ENCODE results near the gene THBD.

The THBD gene

DNA sequence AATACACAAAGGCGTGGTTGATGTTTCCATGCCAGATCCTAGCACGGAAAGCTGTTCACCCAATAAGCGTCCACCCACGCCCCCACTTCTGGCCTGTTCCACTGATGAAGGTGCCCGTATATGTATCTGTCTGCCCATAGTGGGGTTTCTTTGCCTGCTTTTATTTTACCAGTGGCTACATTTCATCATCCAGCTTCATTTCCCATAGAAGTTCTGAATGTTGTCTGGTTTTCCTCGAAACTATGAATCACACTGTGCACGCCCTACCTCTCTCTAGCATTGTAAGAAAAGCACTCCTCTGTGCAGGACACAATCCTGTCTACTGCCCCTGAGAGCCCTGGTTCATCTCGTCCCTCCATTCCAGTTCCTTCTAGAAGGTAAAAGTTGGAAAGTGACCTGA is 45.5 kb upstream of the THBD start:
- no peak overlapping the region for H3K4me3 ChIP-seq (ENCODE audit: low read depth, low read length)
- ChIA-PET CTCF (no interaction called here), POLR2A (no interaction called here)
- DNase-seq (ENCODE audit: low read depth, low spot score): no peak
- TF ChIP-seq, protein P1, sequence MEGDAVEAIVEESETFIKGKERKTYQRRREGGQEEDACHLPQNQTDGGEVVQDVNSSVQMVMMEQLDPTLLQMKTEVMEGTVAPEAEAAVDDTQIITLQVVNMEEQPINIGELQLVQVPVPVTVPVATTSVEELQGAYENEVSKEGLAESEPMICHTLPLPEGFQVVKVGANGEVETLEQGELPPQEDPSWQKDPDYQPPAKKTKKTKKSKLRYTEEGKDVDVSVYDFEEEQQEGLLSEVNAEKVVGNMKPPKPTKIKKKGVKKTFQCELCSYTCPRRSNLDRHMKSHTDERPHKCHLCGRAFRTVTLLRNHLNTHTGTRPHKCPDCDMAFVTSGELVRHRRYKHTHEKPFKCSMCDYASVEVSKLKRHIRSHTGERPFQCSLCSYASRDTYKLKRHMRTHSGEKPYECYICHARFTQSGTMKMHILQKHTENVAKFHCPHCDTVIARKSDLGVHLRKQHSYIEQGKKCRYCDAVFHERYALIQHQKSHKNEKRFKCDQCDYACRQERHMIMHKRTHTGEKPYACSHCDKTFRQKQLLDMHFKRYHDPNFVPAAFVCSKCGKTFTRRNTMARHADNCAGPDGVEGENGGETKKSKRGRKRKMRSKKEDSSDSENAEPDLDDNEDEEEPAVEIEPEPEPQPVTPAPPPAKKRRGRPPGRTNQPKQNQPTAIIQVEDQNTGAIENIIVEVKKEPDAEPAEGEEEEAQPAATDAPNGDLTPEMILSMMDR (IDR thresholded peaks at IDR 0.05; ENCODE audit: insufficient read depth, low read length, missing control alignments): no peak

- TF ChIP-seq, protein P1 (IDR thresholded peaks at IDR 0.05; ENCODE audit: insufficient read depth, low read length, missing control alignments): no peak
- DNase-seq (ENCODE audit: low read depth, low spot score): no peak
- CTCF ChIA-PET: no interaction called here
- no peak overlapping the region for H3K4me3 ChIP-seq (ENCODE audit: low read depth, low read length)
- POLR2A ChIA-PET: no interaction called here
Observed at GRCh38 chr20:23094213-23094896, 44.9 kb upstream of the THBD start.

DNA sequence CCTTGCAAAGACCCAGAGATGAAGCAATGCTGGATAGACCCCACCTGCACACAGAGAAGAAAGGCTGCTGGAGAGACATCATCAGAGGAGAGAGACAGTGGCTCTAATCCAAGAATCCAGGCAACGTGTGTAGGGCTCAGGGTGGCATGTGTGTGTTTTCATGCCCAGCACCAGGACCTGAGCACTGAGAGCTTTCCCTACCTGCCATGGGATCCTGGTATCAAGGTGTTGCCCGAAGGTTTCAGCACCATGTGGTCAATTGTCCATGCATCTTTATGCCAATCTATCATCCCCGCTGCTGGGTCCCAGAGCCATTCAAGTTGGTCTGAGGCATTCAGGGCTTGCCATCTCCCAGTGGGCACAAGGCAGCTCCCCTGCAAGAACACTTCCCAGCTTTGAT is 44.1 kb upstream of the THBD start:
- ChIA-PET POLR2A (no interaction called here), CTCF (no interaction called here)
- TF ChIP-seq, protein P1 (IDR thresholded peaks at IDR 0.05; ENCODE audit: insufficient read depth, low read length, missing control alignments): no peak
- no peak overlapping the region for H3K4me3 ChIP-seq (ENCODE audit: low read depth, low read length)
- no peak for DNase-seq (ENCODE audit: low read depth, low spot score)

GRCh38 chr20:23092861-23093495 is 43.5 kb upstream of the THBD start:
- ChIA-PET CTCF (no interaction called here), POLR2A (no interaction called here)
- TF ChIP-seq, protein P1 (IDR thresholded peaks at IDR 0.05; ENCODE audit: insufficient read depth, low read length, missing control alignments): no peak
- H3K4me3 ChIP-seq (ENCODE audit: low read depth, low read length): no peak overlapping the region
- DNase-seq (ENCODE audit: low read depth, low spot score): no peak

DNA sequence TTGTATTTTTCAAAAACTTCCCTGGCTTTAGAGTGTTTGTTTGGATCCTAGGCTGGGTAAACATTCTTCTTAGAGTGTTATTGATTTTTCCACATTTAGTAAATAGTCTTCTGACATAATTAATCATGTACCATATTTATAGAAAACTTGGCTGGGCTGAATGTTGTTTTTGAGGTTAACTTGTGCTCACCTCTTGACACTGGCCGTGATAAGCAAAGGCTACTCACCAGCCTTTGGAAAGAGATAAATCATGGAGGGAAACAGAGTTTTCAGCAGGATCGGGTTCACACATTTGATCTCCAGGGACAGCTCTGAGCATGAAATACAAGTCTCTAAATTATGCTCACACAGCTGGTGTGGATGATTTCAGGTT is 42.9 kb upstream of the THBD start:
- TF ChIP-seq, protein P1 (IDR thresholded peaks at IDR 0.05; ENCODE audit: insufficient read depth, low read length, missing control alignments): no peak

GRCh38 chr20:23091721-23092383 is 42.4 kb upstream of the THBD start:
- H3K4me3 ChIP-seq (ENCODE audit: low read depth, low read length): no peak overlapping the region
- POLR2A ChIA-PET: no interaction called here
- TF ChIP-seq, protein P1 (IDR thresholded peaks at IDR 0.05; ENCODE audit: insufficient read depth, low read length, missing control alignments): no peak
- DNase-seq (ENCODE audit: low read depth, low spot score): no peak
- CTCF ChIA-PET: no interaction called here

More for the DNA sequence above, 42.9 kb upstream of the THBD start:
- no peak for DNase-seq (ENCODE audit: low read depth, low spot score)
- ChIA-PET CTCF (no interaction called here), POLR2A (no interaction called here)
- no peak overlapping the region for H3K4me3 ChIP-seq (ENCODE audit: low read depth, low read length)
